SHP77 treated with DMSO at 0.1 percent for 48 hours (cell line): ENCODE results near the gene GOLM1.
"Not testable (repeated sequence)": the region's sequence is repeated elsewhere in the genome, so short reads cannot be mapped to it uniquely, and the experiment has no call there.

Experiments
- DNase-seq: peaks from one replicate; lab custom pipeline; 2025; lab: John Stamatoyannopoulos, UW

Gene GOLM1

DNA sequence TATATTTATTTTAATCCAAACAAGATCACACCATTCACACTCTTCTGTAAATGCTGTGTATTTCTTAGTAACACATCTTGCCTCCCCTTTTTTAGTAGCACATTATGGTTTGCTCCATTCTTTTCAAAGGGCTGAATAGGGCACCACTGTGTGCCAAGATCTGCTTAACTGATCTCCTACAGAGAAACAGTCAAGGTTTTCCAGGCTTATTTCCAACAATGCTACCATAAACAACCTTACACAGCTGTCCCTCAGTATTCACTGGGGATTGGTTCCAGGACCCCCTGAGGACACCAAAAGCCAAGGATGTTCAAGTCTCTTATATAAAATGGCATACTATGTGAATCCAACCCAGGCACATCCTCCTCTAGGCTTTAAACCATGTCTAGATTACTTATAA lies 16.5 kb downstream of the GOLM1 start:
- DNase-seq = no peak

DNA sequence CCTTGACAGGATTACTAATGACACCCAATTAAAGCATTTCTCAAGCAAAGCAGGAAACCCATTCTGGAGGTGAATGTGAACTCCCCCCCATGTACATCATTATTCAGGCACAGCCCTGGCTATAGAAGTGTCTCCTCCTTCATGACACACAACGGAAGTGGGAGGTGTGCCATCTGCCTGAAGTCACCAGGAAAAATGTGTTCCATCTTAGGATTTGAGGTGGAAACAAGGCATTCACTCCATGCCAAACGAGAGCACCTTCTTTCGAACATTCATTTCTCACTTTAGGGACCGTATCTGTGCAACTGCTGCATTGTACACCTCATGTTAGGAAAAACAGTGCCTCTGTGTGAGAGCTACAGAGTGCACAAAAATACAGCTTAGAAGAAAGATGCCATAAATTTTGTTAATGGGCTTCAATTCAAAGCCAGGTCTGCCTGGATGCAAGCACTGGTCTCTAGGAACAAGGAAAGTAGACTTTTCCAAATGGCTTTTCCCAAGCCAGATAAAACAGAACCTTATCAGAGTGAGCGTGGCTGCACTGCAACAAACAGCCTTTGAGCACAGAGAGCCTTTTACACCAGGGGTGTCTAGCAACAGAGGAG lies 19.4 kb downstream of the GOLM1 start:
- no peak for DNase-seq

DNA sequence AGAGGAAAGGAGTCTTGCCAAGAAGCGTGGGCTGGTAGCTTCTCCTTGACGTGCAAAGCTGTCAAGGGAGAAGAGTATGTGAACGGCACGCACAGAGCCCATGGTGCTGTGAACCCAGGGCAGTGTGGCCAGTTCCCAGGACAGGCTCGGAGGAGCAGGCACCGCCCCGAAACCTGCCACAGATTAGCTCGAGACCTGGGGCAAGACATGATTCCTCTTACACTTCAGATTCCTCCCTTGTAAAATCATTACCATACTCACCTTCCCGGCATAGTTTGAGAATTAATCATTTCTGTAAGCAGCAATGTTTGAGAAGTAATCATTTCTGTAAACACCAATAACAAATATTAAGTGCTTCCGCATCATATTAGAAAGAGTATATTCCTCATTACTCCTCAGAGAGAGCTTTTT lies 19.9 kb downstream of the GOLM1 start:
- DNase-seq = no peak

DNA sequence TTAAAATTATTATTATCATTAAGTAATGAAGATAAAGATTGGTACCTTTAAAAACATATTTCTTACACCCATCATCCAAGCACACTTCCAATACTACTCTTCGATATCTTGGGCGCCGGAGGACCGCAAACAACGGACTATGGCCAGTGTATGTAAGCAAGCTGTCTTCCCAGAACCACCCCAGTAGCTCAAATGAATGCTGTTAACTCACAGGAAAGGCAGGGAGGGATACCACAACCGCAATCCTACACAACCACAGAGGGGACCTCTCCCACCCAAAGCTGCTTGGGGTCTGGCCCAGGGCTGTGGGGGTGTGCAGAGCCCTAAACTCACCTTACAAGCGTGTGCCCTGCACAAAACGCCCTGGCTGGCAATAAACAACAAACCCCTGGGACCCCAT lies 20.6 kb downstream of the GOLM1 start:
- no peak for DNase-seq

DNA sequence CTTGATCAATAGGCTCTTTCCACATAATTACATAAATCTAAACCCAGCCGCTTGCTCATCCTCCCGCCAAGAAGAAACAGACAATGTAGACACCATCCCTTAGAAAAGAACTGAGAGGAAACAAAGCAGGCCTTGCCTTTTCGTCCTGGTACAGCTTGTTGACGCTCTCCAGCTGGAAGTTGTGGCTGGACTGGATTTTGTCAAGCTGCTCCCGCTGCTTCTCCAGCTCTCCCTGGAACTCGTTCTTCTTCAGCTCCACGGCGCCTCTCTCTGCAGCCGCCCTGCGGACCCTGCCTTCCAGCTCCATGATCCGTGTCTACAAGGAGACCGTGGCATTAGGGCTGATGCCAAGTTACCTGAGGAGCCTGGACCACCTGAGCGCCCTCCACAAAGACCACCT lies 22.1 kb downstream of the GOLM1 start:
- DNase-seq = no peak

DNA sequence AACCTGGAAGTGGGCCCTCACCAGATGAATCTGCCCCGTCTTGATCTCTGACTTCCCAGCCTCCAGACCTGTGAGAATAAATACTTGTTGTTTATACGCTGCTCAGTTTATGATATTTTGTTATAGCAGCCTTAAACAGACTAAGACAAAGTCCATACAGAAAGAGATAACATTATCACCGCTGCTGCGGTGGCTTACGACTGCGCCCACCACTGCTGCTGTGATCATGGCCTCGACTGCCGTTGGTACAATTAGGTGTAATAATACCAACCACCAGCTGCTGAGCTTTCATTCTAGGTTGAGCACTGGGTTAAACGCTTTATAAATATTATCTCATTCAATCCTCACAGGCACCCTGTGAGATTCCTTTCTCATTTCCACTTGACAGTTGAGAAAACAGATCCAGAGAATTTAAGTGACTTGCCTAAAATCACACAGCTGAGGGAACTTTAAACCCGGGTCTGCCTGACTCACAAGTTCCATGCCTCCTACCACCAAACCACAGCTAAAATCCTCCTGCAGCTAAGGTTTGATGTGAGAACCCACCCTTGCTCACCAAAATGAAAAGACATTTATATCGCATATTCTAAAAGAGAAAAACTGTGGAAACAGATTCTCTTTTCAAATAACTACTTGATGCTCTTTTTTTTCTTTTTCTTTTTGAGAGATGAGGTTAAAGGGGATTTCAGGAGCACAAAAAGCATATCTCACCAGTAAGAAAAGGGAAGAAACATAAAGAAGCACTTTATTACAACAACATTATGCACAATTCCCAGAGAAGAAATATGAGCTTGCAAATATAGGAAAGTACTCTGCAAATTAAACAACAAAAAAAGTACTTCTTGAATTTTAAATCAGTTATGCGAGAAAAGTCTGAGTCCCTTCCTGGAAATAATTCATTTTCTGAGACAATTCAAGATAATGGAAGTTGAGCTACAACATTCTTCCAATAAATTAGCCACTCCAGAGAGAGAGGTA lies 23.9 kb downstream of the GOLM1 start:
- no peak for DNase-seq

DNA sequence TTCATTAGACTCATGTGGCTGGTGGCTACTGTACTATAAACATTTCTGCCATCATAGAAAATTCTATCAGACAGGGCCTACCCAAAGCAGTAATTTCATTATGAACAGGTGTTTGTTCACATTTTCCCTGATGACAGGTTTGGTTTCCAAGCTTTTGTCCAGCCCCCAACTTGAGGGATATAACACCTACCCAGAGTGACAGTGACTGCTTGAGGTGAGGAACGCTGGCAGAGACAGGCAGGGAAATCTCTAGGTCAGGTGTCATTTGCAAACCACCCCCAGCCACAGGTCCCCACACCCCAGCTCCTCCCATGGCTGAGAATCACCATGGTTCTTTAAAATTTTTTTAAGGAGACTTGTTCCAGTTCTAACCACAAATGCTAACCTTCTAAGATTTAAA lies 25.5 kb downstream of the GOLM1 start:
- no peak for DNase-seq

DNA sequence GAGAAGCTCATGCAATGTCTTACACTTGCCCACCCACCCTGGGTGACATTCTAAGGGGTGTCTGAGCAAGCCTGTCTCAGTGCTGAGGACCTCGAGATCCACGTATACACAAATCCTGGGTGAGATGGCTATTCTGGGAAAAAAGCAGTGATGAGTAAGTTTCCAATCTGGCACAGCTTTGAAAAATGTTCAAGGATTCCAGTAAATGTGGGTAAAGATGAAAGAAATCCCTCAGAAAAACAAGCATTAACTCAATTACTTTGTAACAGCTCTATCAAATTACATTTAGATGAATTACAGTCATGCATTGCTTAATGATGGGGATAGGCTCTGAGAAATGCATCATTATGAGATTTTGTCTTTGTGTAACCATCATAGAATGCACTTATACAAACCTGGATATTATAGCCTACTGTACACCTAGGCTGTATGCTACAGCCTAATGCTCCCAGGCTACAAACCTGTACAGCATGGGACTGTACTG lies 26.9 kb downstream of the GOLM1 start:
- DNase-seq = no peak

DNA sequence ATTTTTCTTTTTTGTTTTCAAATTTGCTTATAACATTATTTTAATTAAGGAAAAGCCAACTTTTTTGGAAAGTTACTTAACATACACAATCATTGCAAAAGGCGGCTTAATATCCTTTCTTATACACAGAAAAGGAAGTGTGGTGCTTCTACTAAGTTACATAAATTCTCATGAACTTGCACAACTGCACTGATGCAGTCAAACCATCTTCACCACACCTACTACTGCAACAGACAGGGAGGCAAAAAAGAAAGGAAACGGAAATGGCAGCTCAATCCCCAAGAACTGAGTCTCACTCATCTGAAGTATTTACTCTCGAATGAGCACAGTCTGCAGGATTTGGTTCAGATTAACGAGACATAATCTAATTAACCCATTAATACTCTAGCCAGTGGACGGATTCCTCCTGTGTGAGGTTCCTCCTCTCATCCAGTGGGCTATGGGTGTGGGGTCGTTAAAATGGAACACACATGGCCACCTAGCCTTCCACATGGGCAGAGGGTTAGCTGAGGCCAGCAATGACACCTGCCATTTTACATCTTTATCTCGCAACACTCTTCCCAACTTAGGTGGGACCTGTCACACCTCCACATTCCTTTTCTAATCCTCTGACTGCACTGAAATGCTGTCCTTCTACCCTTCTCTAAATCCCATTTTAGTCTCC lies 30.0 kb downstream of the GOLM1 start:
- no peak for DNase-seq

DNA sequence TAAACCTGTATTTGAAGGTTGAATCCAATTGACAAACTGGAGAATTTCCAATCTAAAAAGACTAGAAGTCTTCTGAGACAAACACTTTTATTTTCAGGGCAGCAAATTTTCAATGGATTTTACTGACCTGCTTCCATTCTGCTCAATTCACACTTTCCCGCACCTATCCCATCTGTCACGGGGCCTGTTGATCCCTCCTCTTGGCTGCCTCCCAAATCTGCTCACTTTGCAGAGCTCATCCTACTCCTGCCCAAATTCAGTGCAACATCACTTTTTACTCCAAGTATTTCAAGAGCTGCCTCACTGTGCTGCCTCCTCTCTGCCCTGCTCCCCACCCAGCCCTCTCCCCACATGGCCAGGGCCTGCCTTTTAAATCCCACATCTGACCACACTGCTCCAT lies 35.1 kb downstream of the GOLM1 start:
- no peak for DNase-seq

DNA sequence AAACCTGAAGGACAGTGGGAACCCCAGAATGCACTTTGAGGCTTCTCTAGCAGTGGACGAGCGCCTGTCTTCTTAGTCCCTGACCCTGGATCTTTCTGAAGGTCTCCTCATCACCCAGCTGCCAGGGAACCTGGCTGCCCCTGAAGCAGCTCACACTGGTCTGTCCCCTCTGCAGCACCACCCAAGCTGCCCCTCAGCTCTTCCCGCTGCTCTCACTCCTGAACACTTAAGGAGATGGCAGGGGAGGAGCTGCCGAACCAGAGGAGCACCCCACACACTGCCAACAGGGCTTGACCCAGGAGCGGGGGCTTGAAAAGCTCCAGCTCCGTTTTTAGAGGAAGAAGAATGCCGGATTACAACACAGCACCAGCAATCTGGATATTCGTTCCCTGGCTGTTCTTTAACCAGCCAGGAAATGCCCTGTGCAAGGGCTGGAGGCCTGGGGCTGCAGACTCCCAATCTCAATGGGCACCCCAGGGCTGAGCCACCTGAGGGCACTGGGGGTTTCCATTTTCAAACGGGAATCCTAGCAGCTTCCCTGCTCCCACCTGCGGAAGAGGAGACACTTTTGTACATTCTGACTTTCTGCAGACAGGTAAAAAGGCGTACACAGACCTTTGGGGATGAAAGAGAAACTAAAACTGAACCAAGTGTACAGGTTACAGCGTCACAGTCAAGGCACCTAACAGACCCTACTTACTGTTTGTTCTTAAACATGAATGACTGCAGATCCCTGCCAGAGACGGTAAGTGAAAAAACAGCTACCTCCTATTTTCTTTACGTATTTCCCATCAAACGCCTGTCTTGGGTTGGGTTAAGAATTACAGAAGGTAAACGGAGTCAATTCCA lies 36.3 kb downstream of the GOLM1 start:
- no peak for DNase-seq

DNA sequence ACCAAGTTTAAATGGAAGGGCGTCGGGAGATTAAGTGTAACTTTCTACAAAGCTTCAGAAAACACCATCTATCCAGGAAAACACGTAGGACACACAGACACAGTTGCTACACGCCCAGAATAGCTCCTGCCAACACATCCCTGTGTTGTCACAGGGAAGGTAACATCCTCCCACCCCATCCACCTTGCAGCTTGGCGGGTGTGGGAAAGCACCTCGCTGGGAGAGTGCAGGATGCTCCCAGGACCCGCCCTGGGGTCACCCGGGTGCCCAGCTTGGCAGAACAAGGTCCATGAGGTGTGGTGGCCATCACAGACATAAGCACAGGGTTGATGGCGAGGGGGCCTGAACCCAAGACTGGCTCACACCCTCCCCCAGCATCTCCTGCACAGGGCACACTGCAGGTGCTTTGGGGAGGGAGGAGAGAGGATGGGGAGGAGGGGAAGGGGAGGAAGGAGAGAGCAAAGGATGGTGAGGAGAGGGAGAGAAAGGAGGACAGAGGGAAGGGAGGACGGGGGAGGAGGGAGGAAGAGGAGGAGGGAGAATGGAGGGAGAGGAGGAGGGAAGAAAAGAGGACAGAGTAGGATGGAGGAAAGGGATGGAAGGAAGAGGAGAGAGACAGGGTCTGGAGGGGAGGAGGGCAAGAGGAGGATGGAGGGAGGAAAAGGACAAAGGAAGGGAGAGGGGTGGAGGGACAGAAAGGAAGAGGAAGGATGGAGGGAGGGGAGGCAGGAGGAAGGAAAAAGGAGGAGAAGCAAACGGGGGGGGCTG lies 37.2 kb downstream of the GOLM1 start:
- no peak for DNase-seq

DNA sequence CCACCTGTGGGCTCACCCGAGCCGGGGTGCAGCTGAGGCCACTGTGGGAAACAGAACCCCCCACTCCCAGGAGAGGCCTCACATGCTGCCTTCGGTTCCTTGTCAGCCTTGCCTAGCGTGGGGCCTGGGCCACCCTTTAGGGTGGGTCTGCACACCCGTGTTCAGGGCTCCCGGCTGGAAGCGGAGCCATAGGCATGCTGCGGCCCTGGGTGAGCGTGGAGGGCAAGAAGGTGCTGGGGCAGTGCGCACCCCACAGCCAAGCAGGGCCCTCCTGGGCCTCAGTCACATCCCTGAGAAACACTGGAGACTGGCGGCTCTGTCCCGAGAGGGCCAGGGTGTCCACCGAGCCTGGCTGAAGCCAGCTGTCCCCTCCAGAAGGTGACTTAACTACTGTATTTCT lies 41.9 kb downstream of the GOLM1 start:
- no peak for DNase-seq

DNA sequence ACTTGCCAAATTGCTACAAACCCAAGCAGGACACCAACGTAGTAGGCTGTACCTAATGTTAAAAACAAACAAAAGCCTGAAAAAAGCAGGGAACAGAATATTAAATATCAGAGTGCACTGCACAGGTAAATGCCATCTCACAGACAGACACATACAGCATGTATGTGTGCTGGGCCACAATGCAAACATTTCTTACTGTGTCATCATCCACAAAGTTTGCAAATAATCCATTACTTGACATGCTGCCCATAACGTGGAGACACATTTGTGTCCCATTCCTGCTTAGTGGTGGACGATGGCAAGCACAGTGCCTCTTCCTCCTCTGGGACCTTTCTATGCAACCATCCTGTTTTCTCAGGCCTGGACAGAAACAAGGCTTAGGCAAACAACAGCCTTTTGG lies 44.7 kb downstream of the GOLM1 start:
- DNase-seq = no peak

DNA sequence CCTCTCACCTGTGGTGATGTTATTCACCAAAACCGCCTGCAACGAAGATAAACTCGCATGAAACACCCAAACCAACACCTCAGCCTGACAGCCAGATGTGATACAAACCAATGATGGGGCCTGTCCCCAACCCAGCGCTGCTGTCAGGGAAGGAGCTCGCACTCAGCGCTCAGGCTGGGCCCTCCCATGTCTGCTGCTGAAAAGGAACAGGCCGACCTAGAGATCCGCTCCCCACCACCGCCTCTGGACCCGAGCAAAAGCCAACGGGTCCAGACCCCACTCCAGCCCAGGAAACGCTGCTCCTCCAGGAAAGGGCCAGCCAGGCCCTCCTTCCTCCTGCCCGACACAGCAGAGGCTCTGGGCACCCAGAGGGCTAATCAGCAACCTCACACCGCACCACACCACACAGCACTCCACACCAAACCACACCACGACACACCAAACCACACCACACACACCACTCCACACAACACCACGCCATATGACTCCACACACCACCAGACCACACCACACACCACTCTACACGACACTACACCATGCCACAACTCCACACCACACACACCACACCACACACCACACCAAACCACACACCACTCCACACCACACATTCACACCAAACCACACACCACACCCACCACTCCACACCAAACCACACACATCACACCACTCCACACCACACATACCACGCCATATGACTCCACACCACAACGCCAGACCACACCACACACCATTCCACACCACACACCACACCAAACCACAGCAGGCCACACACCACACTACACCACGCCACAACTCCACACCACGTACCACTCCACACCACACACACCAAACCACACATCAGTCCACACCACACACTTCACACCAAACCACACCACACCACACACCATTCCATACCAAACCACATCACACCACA lies 46.5 kb downstream of the GOLM1 start:
- no peak for DNase-seq

DNA sequence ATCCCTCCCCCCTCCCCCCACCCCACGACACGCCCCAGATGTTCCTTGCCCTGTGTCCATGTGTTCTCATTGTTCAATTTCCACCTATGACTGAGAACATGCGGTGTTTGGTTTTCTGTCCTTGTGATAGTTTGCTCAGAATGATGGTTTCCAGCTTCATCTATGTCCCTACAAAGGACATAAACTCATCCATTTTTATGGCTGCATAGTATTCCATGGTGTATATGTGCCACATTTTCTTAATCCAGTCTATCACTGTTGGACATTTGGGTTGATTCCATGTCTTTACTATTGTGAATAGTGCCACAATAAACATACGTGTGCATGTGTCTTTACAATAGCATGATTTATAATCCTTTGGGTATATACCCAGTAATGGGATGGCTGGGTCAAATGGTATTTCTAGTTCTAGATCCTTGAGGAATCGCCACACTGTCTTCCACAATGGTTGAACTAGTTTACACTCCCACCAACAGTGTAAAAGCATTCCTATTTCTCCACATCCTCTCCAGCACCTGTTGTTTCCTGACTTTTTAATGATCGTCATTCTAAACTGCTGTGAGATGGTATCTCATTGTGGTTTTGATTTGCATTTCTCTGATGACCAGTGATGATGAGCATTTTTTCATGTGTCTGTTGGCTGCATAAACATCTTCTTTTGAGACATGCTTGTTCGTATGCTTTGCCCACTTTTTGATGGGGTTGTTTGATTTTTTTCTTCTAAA lies 51.2 kb downstream of the GOLM1 start:
- DNase-seq = not testable (repeated sequence)

DNA sequence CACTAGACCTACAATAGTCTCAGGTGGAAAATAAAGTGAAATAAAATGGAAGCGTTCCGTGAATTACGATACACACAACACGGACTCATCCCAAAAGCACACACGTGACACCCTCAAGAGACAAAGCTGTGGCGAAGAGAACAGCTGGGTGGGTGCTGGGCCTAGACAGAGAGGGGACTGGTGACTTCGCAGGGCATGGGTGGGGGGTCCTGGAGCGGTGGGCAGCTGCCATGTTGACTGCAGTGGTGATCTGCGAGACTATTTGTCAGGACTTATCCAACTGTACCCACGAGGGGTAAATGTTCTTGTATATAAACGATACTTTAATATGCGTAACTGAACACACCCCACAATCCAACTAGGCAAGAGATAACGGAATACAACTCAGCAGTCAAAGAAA lies 52.0 kb downstream of the GOLM1 start:
- DNase-seq = no peak

DNA sequence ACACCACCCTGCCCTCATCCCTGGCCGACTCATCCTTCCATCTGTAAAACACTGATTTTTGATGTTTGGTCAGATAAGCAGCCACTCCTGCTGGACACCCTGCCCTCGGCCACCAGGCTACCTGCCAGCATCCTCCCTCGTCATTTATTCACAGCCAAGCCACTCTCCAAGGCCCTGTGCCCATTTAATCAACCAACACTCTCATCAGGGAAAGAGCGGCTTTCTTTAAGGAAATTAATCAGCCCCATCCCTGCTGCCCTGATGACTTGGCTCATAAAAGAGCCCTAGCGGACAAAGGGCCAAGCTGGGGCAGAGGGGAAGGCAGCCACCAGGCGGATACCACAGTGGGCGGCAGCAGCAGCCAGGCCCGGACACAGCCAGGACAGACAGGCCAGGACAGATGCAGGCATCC lies 52.4 kb downstream of the GOLM1 start:
- no peak for DNase-seq

DNA sequence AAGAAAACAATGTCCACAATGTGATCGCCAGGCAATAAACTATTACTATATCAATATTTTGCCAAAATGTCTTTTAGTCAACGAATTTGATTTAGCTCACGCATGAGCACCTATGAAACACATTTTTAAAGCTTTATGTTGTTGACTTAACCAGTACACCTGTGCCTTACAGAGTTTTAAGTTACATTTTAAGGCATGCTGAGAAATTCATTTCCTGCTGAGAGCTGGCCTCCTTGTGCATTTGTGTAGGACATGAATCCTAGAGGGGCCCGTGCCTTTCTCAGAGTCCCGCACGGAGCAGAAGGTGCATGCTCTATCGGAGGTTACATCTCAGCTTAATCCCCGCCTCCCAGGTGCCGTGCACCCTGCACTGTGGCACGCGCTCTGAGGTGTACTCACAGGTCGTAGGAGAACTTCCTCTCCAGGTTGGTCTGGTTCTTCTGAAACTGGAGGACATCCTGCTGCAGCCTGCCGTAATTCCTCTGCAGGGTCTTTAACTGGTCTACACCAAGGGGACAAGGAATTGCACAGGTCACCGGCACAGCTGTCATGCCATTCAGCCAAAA lies 53.2 kb downstream of the GOLM1 start:
- DNase-seq = no peak
